HG03469 (cell line): ENCODE measurements around the gene HLA-DQA2.
"Not testable (repeated sequence)": the region's sequence is repeated elsewhere in the genome, so short reads cannot be mapped to it uniquely, and the experiment has no call there.

ENCODE experiments used
- ATAC-seq: cut with Tn5 transposase; IDR thresholded peaks from one replicate; pipeline ENCODE4 v1.9.1; 2021; ENCODE audit warnings: mild to moderate bottlenecking, moderate library complexity, moderate number of reproducible peaks; ENCODE audit not compliant: unreplicated experiment

Gene HLA-DQA2

GRCh38 chr6:32741031-32741960 is at the start of gene HLA-DQA2:
Gene HLA-DQA2 (plus strand): TSS chr6:32741391. CDS start chr6:32741444, 53 bp downstream.
- no peak for ATAC-seq

DNA sequence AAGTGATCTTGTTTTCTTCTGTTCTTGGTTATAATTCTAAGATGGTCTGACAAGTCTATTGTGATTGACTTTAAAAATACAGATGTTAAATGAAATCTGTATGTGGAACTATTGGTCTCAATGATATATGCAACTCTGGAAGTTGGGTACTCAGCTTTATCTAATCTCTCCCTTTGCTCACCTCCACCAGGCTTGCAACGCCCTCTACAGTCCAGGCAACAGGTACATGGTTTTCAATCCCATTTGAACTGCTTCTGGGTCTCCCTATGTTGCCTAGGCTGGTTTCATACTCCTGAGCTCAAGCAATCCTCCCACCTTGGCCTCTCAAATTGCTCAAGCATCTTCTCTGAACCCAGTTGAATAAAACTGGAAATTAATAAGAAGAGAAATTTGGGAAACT is 49.2 kb upstream of the HLA-DQA2 start:
- no peak for ATAC-seq

DNA sequence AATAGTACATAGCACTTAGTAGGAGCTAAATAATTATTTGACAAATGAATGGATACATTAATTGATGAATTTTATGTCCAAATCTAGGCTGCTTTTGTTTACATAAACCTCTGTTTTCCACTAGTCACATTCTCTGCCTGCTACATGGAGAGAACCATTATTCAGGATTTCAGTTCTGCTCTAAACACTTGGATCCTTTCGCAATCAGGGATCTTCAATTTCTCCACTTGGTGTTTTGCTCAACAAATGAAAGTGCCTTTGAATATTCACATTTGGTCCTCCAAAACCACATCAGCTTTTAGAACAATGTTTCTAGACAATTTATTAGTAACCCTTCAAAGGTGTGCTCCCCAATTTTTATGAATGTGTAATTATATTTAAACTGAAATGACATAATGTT is 44.2 kb upstream of the HLA-DQA2 start:
- ATAC-seq: no peak

DNA sequence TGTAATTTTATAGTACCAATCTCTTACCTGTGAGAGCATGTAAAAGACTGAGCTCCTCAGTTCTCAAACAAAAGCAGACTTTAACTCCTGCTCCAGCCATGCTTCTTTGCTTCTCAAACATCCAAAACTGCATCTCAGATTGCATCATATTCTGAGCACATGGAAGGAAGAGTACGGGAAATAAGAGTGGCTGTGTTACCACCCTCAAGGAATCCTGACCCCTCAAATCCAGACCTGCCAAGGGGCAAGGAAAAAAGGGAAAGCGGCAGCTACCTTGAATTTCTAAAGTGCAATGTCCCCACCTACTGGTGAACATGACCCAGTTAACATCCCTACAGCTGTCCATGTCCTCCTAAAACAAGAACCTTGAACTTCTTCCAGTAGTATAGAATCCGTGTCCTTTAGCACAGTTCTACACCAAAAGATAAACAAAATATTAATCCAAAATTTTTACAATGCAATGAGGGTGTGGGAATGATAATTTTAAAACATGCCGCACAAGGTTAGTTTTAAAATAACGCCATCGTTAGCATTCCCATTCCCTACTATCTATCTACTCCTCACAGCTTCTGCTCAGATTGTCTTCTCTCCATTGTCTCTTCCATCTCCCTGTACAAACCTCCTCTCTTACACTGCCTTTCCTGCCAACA is 40.7 kb upstream of the HLA-DQA2 start:
- ATAC-seq: no peak

GRCh38 chr6:32703347-32703746 is 37.8 kb upstream of the HLA-DQA2 start:
- no peak for ATAC-seq

- ATAC-seq: not testable (repeated sequence)
Observed at GRCh38 chr6:32705164-32705563, 36.0 kb upstream of the HLA-DQA2 start.

DNA sequence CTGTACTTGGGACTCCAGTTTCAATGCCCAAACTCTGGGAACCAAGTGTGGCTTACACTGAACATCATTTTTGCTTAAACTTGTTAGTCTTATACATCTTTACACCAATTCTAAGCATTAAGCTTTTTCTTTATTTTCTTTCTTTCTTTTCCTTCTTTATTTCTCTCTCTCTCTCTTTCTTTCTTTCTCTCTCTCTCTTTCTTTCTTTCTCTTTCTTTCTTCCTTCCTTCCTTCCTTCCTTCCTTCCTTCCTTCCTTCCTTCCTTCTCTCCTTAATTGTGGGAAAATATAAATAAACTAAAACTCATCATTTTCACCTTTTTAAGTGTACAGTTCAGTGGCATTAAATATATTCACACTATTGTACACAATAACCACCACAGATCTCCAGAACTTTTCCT is 31.6 kb upstream of the HLA-DQA2 start:
- ATAC-seq: no peak

DNA sequence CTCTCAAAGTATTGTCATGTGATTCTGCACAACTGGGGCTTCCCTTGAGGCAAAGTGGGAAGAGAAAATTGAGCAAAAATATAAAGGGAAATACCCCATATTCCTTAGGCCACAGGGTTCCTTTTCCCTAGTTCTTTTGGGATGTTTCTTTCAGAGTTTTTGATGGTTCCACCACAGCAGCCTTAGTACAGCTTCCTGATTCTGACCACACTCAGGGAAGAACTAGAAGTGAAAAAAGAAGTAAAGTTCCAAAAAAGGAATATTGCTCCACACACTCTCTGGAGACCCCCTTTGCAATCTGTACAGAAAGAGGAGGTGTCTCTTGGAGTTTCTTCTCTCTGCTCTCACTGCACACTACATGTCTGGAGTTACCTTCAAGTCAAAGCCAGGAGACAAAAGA is 27.9 kb upstream of the HLA-DQA2 start:
- no peak for ATAC-seq

- no peak for ATAC-seq
Observed at GRCh38 chr6:32716396-32716795, 24.8 kb upstream of the HLA-DQA2 start.

GRCh38 chr6:32718879-32719278 is 22.3 kb upstream of the HLA-DQA2 start:
- ATAC-seq: no peak

- no peak for ATAC-seq
Observed at GRCh38 chr6:32738126-32738525, 3.1 kb upstream of the HLA-DQA2 start.

DNA sequence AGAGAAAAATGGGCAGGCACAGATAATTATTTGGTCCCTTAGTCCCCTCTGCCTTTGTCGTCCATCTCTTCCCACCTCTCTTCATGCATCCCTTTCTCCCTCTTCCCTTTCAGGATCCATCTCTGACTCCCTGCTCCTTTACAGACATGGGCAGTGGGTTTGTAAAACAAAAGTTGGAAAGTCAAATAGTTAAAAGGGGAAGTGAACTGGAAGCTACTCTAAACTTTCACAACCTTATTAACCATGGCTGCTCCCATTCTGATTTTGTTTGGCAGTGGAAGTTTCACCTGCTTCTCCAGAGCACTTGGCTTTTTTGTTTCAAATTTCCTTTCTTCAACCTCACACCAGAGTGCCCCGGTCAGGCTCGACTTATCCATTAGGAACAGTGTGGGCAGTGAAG is 1.2 kb downstream of the HLA-DQA2 start:
- no peak for ATAC-seq

GRCh38 chr6:32744776-32745175 is 3.6 kb downstream of the HLA-DQA2 start:
- ATAC-seq: no peak

DNA sequence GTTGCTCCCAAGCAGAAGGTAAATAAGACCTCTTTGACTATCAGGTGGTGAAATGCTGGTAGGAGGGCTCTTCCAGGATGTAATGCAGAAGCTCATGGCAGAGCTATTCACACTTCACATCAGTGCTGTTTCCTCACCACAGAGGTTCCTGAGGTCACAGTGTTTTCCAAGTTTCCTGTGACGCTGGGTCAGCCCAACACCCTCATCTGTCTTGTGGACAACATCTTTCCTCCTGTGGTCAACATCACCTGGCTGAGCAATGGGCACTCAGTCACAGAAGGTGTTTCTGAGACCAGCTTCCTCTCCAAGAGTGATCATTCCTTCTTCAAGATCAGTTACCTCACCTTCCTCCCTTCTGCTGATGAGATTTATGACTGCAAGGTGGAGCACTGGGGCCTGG is 4.5 kb downstream of the HLA-DQA2 start:
- ATAC-seq: not testable (repeated sequence)

- no peak for ATAC-seq
Observed at GRCh38 chr6:32752580-32752979, 11.4 kb downstream of the HLA-DQA2 start.

DNA sequence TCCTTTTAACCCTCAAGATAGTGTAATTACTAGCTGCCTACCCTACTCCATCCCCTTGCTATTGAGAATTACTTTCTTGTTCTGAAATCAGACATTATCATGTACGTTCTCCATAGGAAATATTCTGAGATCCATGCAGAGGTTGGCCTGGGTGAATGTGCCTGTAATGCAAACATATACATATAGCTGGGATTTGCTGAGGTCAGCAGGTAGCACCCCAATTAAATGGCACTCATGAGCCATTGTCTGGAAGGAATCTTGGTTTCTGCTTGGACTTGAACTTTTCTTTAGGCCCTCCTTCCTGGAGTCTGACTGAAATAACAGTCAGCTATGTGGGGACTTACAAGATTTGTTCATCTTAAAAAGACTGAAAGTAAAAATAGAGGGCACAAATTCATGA is 18.5 kb downstream of the HLA-DQA2 start:
- ATAC-seq: no peak

GRCh38 chr6:32761072-32761471 is 19.9 kb downstream of the HLA-DQA2 start:
- ATAC-seq: no peak

- ATAC-seq: no peak
Observed at GRCh38 chr6:32761548-32761947, 20.4 kb downstream of the HLA-DQA2 start.

- ATAC-seq: no peak
Observed at GRCh38 chr6:32763421-32763820, 22.2 kb downstream of the HLA-DQA2 start, which contains the start of gene HLA-DQB2. Gene HLA-DQB2 (minus strand): TSS chr6:32763532. CDS start chr6:32763470, 62 bp downstream.

- ATAC-seq: no peak
Observed at GRCh38 chr6:32764048-32764447, 22.9 kb downstream of the HLA-DQA2 start.

DNA sequence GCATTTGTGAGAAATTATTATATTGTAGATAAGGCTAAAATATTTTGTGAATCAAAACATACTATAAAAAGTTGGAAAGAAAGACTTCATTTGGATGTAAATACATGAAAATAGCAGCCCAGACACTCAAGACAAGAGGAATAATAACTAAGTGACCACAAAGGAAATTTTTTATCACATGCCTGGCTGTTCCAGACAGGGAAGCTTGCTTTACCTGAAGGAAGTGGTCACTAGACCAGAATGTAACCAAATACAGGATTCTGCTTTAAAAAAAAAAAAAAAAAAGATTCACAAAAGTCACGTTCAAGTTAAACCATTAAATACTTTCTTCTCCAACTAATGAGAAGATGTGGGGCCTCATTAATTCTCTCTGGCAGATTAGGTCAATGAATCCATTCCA is 31.5 kb downstream of the HLA-DQA2 start:
- no peak for ATAC-seq

- ATAC-seq: no peak
Observed at GRCh38 chr6:32774426-32774825, 33.2 kb downstream of the HLA-DQA2 start.
